C1 segment of cervical spinal cord (tissue), 14 donors: ENCODE measurements around the gene MYL3.
"Not testable (repeated sequence)": the region's sequence is repeated elsewhere in the genome, so short reads cannot be mapped to it uniquely, and the experiment has no call there.

Experiments
- DNase-seq, 14 donors: peaks; one replicate each; lab custom pipeline; 2025; lab: John Stamatoyannopoulos, UW

The MYL3 gene

DNA sequence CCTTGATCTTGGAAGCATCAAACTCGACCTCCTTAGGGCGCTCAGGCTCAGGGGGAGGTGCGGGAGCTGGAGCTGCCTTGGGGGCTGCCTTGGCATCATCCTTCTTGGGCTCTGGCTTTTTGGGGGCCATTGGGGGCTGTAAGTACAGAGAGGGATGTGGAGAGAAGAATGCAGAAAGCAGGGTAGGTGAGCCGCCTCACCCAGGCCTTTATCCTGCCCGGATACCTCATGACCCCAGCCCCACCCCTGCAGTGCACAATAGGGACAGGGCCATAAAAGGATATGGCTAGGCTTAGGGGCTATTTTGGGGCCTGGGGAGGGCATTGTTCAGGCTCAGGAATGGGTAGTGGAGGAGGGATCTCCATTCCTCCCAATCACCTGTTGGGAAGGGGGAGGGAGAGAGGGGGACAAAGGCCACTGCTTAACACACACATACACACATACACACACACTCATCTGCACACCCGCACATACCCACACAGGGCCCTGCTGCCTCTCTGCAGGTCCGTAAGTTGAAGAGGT is at the start of gene MYL3:
Gene MYL3, minus strand, starts transcription at position 184 of the 522 bp plus-strand sequence. Its CDS starts 54 bp downstream, at position 130.
- no peak for DNase-seq

DNA sequence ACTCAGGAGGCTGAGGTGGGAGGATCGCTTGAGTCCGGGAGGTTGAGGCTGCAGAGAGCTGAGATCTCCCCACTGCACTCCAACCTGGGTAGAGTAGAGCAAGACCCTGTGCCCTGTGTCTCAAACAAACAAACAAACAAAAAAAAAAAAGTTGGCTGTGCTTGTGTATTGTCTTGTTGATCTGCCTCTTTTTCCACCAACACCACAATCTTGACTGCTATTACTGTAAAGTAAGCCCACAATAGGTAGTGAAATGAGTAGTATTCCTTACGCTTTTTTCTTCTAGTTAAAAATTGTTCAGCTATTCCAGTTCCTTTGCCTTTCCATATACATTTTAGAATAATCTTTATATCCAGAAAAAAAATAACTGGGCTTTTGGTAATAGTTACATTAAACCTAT is 49.7 kb upstream of the MYL3 start:
- no peak for DNase-seq

DNA sequence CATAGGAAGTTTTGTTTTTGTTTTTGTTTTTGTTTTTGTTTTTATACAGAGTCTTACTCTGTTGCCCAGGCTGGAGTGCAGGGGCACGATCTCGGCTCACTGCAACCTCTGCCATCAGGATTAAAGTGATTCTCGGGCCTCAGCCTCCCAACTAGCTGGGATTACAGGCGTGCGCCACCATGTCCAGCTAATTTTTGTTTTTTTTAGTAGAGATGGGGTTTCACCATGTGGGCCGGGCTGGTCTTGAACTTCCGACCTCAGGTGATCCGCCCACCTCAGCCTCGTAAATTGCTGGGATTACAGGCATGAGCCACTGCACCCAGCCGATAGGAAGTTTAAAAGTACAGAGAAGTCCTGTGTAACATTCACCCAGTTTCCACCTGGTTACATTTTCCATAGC is 47.7 kb upstream of the MYL3 start:
- not testable (repeated sequence) for DNase-seq

DNA sequence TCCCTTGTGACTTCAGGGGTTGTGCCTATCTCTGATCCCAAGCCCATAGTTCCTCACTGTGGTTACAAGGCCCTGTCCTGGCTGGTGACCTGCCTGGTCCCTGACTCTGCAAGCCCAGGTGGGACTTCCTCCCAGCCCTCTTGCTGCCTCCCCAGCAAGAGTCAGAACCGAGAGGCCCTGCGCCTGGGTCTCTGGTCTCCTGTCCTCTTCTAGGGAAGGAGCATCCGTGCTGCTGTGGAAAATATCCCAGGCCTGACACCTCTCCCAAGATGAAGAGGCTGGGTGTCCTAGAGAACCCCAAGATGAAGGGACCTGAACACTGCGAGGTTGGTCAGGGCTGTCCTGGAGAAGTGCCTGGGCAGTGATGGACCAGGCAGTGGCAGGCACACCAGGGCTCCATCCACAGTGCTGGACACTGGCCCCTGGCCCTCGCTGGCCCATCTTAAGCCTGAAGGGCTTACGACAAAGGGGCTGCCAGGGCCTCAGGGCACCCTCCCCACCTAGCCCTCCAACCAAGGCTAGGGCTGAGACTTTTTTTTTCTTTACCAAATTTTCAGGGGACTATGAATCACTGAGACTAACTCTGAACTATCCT is 47.0 kb upstream of the MYL3 start:
- no peak for DNase-seq

DNA sequence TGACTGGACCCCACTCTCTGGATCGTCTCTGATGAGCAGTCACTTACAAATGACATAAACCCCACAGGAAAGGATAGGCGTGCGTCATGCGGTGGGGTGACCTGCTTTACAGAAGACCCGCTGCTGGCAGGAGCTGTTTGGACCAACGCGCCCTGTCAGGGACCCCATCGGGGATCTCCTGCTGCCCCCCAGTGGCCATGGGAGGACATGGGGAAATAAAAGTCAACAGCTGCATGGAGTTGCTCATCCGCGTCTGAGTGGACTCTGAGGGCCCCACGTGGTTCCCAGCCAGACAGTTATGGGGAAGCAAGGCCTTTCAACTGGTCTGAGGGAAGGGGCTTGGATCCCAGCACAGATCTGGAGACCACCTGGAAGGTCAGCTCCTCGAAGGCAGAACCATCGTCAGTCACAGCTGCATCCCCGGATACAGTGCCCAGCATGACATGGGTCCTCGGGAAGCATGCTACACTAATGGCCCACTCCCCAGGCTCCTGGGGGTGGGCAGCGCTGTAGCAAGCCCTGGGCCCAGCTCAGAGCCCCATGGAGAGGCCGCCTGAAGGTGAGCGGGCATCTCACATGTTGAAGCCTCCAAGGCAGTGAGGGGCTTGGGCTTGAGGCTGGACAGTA is 46.4 kb upstream of the MYL3 start:
- peak in 11 of 14 donors; percentile 46 to 82 (median 65) for DNase-seq

DNA sequence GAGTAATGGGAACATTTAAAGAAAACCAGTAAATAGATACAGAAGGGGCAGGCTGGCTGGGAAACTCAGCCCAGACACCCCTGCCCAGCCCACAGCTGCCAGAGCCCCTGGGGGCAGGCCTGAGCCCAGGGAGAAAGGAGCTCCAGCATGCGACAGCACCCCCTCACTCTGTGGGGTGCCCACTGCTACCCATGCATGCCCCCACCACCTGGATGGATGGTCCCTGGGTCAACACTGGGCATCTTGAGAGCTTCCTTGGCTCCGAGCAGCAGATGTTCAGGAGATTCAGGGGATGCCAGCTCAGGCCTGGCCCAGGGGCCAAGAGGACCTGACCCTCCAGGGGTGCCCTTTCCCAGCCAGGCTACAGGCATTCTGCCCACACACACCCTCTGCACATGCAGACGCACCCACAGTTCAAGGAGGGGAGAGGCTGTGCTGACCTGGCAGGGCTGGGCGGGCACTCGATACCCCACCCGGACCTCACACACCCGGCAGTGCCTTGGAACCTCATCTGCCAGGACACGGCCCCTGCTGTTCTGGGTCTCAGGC is 45.8 kb upstream of the MYL3 start:
- DNase-seq = no peak

DNA sequence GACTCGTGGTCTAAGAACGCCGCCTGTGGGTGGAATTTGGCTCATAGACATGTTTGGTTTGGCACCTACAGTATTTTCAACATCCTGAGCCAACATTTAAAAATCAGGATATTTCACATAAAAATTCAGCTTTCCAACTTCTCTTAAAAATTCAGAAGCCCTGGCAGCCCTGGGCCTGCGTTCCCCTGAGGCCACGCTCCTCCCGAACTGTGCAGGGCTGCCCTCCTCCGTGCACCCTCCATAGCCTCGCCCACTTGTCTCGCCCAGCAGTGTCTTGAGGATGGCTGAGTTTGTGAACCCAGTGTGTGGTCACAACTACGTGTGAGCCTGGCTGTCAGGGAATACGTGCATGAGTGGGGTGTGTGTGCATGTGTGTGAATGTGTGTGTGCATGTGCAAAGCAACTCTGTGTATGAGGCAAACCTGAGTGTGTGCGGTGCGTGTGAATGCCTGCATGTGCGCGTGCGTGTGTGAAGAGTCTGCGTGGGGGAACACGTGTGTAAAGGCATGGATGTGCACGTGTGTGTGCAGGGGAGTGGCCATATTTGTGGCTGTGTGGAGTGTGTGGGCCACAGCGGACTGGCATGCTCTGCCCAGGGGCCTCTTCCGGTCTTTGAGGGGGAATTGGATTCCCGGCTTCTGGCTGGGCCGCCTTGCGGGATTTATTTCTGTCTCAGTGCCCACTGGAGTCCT is 45.2 kb upstream of the MYL3 start:
- no peak for DNase-seq

DNA sequence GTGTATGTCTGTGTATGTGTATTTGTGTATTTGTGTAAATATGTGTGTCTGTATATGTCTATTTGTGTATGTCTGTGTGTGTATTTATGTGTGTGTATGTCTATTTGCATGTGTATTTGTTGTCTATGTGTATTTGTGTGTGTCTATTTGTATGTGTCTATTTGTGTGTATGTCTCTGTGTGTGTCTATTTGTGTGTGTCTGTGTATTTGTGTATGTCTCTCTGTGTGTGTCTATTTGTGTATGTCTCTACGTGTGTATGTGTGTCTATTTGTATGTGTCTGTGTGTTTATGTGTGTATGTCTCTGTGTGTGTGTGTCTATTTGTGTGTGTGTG is 44.7 kb upstream of the MYL3 start:
- DNase-seq = no peak

DNA sequence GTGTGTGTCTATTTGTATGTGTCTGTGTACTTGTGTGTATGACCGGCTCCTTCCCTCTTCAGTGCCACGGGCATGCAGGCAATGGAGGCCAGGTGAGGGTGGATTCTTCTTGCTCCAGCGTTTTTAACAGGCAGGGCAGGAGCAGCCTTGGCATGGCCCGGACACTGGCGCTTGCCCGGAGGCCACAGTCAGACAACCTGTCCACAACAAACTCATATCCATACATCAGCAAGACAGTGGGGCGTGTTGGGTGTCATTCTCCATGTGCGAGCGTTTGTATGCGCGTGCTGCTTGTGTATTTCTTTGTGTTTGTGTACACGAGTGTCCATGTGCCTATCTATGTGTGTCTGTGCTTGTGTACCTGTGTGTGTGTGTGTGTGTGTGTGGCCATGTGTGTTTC is 44.0 kb upstream of the MYL3 start:
- DNase-seq = no peak

DNA sequence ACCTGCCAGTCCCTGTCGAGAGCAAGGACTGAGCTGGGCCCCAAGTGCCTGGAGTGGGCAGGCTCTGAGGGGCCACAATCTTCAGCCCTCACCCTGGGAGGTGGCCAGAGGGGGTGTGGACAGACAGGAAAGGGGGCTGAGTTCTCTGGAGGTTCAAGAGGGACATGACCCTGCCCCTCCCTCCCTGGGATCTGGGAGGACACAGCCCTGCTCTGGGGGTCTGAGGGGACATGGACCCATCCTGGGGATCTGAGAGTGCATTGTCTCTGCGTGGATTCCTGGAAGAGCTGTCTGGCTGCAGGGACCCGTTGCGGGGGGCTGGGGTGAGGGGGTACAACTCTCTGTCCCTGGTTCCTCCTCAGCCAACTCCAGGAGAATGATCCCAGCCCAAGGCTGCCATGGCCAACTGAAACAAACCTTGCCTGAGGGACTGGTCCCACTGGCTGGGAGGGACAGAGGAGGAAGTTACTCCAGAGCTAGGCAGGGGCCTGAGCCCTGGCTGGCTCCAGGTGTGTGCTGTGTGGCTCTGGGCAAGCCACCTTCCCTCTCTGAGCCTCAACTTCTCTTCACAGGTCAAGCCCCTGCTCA is 43.3 kb upstream of the MYL3 start:
- DNase-seq = no peak

DNA sequence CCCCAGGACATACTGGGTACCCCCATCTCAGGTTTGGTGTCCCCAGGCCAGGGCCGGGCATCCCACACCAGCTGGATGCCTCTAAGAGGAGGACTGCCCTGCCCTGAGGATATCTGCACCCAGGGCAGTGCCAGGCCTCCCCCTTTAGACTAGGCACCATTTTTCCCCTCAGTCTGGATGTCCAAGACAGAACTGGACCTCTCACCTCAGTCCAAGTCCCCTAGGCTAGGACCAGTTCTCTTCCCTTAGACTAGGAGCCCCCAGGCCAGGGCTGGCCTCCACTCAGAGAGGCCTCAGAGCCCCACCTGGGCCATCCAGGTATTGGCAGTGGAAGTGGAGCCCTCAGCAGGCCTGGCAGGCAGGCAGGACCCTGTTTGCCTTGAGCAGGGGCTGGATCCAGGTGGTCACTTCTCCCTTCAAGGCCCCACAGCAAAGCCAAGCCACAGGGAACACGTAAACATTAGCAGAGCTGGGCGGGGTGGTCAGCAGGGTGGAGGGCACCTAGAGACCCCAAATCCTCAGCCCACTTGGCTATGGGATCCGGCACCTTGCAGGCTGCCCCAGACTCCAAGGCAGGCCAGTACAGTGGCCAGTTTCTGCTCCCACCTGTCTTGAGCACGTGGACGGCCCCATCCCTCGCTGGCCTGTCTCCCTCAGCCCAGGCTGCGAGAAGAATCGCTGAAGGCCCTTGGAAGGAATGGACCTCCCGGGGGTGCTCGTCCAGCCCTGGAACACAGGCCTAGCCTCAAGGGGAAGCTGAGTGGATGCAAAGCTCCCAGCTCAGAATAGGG is 42.6 kb upstream of the MYL3 start:
- no peak for DNase-seq

DNA sequence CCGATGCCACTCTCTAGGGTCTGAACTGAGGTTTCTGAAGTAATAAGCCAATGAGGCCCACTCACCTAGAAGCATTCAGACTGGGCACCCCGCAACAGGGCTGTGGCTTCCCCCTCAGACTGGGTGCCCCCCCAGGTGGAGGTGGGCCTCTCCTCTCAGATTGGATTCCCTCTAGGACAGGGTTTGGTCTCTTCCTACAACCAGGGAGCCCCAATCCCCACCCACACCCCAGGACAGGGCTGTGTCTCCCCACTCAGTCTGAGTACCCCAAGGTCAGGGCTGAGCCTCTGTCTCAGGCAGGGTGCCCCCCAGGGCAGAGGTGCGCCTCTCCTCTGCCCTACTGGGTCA is 41.9 kb upstream of the MYL3 start:
- DNase-seq = no peak

DNA sequence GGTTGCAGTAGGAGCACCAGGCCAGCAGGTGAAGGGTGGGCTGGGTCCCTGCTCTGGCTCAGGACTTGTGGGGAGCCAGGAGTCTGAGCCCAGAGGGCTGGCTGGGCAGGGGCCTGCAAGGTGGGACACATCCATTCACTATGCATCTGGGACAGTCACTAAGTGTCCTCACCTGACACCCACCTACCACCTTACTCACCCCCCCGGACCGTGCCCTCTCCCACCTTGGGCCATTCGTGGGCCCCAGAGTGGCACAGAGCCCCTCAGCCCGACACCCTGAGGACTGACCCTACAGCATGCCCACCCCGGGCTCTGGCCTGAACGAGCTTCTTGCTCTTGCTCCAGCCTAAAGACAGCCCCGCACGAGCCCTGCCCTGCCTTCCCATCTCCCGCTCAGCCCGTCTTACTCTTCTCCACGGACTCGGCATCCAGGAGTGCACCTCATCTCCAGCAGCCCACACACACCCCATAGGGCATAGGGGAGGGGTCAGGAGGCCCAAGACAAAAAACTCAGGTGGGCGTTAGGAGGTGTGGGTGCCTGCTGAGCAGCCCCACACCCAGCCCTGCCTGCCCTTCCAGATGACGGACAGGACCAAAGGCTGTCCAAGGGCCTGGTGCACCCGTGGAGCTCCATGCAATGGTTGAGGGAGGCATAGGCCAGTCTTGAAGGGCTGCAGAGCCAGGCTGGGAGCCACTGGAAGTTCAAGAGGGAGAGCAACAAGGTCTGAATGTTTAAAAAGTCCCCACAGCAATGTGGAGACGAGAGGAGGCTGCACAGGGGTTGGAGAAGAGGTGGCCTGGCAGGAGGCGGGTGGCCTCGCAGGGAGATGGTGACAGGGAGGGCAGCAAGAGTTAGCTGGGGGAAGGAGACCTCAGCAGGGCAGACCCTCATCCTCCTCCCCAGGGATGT is 41.3 kb upstream of the MYL3 start:
- no peak for DNase-seq

DNA sequence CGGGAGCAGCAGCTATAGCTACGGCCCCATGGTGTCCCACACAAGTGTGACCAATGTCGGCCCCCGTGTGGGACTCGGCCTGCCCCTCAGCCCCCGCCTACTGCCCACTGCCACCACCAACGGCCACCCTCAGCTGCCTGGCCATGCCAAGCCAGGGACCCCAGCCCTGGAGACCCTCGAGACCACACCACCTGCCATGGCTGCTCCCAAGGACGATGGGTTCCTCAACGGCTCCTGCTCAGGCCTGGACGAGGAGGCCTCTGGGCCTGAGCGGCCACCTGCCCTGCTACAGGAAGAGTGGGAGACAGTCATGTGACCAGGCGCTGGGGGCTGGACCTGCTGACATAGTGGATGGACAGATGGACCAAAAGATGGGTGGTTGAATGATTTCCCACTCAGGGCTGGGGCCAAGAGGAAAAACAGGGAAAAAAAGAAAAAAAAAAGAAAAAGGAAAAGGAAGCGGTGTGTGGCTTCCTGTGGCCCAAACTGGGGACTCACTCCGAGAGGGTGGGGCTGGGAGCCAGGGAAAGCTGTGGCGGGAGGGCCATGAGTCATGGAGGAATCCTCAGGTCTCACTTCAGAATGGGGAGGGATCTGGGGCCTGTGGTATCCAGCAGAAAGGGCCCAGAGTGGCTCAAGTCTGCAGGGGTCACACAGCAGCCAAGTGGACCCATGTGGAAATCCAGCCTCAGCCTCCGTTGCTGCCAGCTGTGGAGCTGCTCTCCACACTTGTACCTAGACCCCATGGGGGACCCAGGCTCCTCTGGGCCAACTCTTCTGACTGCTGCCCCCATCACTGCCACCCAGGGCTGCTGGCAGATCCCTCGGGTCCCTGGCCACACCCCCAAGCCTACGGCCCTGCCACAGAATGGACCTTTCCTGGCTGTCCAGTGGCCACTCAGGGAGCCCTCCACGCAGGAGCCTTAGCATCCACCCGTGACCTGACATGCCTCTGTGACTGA is 40.4 kb upstream of the MYL3 start:
- no peak for DNase-seq

DNA sequence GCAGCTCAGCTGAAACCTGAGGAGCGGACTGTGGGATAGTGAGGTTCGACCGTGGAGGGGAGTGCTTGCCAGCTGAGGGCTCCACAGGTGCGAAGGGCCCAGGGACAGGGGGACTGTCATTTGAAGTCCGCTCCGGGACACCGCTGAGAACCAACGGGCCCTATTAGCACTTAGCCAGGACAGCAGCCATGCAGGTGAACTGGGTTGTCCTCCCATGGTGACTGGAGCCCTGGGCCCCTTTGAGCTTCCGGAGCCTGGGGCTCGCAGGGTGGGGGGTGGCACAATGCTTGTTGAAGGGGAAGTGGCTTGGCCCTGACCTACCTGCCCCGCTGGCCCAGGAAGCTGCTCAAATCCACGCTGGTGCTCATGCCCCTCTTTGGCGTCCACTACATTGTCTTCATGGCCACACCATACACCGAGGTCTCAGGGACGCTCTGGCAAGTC is 39.0 kb upstream of the MYL3 start:
- DNase-seq = no peak

DNA sequence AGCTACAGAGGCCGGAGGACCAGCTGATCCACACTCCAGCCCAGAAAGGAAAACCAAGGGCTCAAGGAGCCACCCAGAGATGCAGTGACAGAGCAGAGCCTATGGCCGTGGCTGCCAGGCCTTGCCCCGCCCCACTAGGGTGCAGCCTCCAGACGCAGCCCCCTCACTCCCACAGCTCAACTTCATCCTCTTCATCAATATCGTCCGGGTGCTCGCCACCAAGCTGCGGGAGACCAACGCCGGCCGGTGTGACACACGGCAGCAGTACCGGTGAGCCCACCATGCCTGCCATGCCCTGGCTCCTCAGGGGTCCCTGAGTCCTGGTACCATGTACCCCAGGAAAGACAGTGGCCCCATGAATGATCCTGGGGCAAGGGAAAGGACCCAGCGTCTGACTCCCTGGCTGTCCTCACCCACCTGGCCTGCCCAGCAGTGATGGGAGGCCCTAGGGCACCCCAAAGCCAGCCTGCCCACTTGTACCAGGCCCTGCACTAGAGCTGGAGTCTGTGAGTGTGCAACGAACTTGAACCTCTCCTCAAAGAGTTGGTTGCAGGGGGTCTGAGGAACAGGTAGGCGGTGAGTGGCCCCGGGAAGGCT is 38.4 kb upstream of the MYL3 start:
- DNase-seq = no peak

DNA sequence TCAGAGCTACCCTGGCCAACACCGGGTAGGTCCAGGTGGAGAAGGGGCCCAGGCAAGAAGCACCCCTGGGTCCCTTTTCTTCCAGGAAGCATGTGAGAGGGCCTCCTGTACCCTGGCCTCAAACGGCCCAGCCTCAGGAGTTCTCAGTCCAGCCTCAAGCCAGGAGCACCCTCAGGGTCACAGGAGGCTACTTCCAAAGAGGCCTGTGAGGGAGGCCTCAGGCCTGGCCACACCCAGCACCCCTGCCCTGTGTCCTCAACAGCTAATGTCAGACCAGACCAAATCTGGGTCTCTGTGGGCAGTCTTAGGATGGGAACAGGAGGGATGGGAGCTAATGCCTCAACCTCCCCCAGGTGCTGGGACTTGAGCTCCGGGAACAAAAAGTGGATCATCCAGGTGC is 37.8 kb upstream of the MYL3 start:
- DNase-seq = no peak

DNA sequence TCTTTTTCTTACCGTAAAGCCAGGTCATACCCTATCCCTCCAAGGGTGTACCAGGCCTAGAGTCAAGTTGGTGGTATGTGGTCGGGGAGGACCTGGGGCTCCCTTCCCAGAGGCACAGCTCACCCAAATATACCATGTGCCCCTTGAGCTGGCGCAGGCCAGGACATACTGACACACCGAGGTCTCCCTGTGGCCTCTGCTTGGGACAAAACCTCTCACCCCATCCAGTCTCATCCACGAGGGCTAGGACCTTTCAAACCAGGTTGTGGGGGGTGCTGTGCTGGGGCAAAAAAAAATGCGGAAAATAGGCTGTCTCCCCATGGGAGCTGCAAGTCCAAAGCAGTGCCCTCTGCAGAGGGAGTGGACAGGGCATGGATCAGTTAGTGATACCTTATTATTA is 37.1 kb upstream of the MYL3 start:
- no peak for DNase-seq

DNA sequence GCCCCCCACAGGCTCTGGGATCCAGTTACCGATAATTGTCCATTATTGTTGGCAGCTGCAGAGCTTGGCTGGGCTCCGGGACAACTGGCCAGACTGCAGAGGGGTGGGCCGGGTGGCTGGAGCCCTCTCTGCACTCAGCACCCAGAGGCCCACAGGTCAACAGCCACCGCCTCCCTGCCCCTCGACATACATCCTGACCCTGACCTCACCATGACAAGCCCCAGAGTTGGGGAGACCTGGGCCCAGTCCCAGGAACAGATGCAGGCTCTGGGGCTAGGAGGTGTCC is 36.7 kb upstream of the MYL3 start:
- peak in 3 of 14 donors; percentile 15 to 43 (median 31) for DNase-seq
